ENCODE results near the gene S100B. TPM values are rescaled to one million over a fixed set of nuclear protein-coding genes. Genes with fewer than 3 reads are reported as not detected.

Gene S100B
- total RNA-seq, 1 donor from 2014 or later, result not detected

DNA sequence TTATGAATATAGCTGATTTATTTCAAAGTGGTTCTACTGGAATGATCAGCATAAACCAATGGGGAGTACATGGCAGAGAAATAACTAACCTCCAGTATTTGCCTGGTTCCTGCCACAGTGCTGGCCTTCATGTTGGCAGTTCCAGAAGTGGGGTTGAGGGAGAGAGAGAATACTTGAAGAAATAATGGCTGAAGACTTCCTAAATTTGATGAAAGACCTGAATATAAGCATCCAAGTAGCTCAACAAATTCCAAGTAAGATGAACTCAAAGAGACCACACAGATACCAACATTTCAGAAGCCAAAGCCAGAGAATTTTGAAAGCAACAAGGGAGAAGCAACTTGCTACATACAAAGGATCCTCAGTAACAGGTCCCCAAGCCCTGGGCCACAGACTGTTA, 34.3 kb downstream of the S100B start:
- H3K27me3 Mint-ChIP-seq (ENCODE audit: low read depth), result no peaks in the 10 kb centered on the region
- TF ChIP-seq, protein P1, sequence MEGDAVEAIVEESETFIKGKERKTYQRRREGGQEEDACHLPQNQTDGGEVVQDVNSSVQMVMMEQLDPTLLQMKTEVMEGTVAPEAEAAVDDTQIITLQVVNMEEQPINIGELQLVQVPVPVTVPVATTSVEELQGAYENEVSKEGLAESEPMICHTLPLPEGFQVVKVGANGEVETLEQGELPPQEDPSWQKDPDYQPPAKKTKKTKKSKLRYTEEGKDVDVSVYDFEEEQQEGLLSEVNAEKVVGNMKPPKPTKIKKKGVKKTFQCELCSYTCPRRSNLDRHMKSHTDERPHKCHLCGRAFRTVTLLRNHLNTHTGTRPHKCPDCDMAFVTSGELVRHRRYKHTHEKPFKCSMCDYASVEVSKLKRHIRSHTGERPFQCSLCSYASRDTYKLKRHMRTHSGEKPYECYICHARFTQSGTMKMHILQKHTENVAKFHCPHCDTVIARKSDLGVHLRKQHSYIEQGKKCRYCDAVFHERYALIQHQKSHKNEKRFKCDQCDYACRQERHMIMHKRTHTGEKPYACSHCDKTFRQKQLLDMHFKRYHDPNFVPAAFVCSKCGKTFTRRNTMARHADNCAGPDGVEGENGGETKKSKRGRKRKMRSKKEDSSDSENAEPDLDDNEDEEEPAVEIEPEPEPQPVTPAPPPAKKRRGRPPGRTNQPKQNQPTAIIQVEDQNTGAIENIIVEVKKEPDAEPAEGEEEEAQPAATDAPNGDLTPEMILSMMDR (IDR thresholded peaks at IDR 0.05), result no peak
- peaks cover 3% of the 10 kb centered on the region for H3K4me1 Mint-ChIP-seq (ENCODE audit: low read depth)
- H3K27ac Mint-ChIP-seq (ENCODE audit: unreplicated experiment), result no peak overlapping the region
- H3K4me3 Mint-ChIP-seq (ENCODE audit: unreplicated experiment), result no peak overlapping the region
- peaks cover 16% of the 10 kb centered on the region for H3K9me3 Mint-ChIP-seq (ENCODE audit: low read depth)
- H3K36me3 Mint-ChIP-seq (ENCODE audit: low read depth), result peaks cover 45% of the 10 kb centered on the region
- DNase-seq (ENCODE audit: low spot score), result no peak

DNA sequence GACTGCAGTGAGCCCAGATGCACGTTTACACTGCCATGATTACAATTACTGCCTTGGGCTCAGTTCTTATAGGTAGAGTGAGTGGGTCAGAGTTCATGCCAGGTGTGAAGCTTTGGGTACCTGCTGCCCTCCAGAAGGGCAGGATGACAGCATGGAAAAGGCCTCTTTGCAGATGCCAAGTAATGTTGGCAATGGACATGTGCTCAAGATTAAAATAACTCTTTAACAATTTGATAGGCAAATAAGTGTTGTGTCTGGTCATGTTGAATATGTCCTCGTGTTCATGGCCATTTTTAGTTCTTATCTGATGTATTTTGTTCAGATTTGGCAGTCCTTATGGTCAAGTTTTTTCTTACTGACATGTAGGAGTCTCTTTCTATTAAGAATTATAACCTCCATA, 34.8 kb downstream of the S100B start:
- Mint-ChIP-seq H3K9me3 (ENCODE audit: low read depth) (peaks cover 13% of the 10 kb centered on the region), H3K36me3 (ENCODE audit: low read depth) (peaks cover 43% of the 10 kb centered on the region), H3K4me3 (ENCODE audit: unreplicated experiment) (no peak overlapping the region), H3K27me3 (ENCODE audit: low read depth) (no peaks in the 10 kb centered on the region), H3K27ac (ENCODE audit: unreplicated experiment) (no peak overlapping the region), H3K4me1 (ENCODE audit: low read depth) (peaks cover 3% of the 10 kb centered on the region)
- TF ChIP-seq, protein P1 (IDR thresholded peaks at IDR 0.05), result no peak
- DNase-seq (ENCODE audit: low spot score), result no peak

DNA sequence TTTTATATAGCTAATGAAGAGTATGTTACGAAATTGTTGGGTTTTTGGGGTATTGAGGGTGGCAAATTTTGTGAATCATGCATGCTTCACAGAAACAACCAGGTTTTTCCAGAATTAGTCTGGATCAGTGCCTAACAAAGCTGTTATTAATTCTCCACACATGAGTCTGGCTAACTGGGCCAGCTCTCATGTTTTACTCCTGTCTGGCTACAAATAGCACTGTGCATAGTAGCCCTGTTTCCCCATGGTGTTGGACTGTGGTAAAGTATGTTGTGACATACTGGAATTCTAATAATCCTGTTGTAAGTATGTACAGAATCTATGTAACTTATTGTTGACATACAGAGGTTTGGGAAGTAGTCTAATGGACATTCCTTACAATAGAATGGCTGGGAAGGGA, 35.8 kb downstream of the S100B start:
- DNase-seq (ENCODE audit: low spot score), result no peak
- TF ChIP-seq, protein P1 (IDR thresholded peaks at IDR 0.05), result no peak
- Mint-ChIP-seq H3K36me3 (ENCODE audit: low read depth) (peaks cover 43% of the 10 kb centered on the region), H3K4me1 (ENCODE audit: low read depth) (peaks cover 3% of the 10 kb centered on the region), H3K27me3 (ENCODE audit: low read depth) (no peaks in the 10 kb centered on the region), H3K4me3 (ENCODE audit: unreplicated experiment) (no peak overlapping the region), H3K27ac (ENCODE audit: unreplicated experiment) (no peak overlapping the region), H3K9me3 (ENCODE audit: low read depth) (peaks cover 13% of the 10 kb centered on the region)

DNA sequence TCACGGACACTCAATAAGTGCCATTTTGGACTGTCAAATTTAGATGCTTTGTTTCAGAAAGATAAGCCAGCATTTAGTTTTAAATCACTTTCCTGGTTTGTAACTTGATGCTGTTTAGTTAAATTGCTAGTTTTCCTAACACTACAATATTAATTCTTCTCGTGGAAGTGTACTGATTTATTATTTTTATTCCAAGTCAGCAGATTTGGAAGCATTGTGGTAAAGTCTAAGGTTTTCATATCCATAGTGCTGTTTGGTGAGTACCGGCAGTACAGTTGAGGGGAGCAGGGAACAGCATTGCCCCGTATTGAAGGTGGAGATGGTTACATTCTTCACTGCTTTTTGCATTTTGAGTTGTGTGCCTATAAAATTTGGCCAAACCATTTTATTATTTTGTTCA, 36.3 kb downstream of the S100B start:
- H3K27me3 Mint-ChIP-seq (ENCODE audit: low read depth), result no peaks in the 10 kb centered on the region
- H3K36me3 Mint-ChIP-seq (ENCODE audit: low read depth), result peaks cover 38% of the 10 kb centered on the region
- peaks cover 8% of the 10 kb centered on the region for H3K9me3 Mint-ChIP-seq (ENCODE audit: low read depth)
- peaks cover 3% of the 10 kb centered on the region for H3K4me1 Mint-ChIP-seq (ENCODE audit: low read depth)
- TF ChIP-seq, protein P1 (IDR thresholded peaks at IDR 0.05), result no peak
- no peak overlapping the region for H3K4me3 Mint-ChIP-seq (ENCODE audit: unreplicated experiment)
- DNase-seq (ENCODE audit: low spot score), result no peak
- no peak overlapping the region for H3K27ac Mint-ChIP-seq (ENCODE audit: unreplicated experiment)

DNA sequence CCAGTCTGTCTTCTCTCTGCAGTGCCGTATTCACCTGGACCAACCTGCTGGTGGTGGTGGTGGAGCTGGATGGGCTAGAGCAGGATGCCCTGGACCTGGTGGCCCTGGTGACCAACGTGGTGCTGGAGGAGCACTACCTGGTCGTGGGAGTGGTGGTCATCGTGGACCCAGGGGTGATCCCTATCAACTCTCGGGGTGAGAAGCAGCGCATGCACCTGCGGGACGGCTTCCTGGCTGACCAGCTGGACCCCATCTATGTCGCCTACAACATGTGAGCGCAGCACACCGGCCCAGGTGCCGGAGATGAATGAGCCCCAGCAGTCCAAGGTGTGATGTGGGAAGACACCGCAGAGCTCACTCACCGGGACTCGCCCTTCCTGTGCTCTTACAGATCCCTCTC, 37.5 kb downstream of the S100B start:
- H3K36me3 Mint-ChIP-seq (ENCODE audit: low read depth), result peaks cover 35% of the 10 kb centered on the region
- peaks cover 4% of the 10 kb centered on the region for H3K9me3 Mint-ChIP-seq (ENCODE audit: low read depth)
- no peaks in the 10 kb centered on the region for H3K27me3 Mint-ChIP-seq (ENCODE audit: low read depth)
- TF ChIP-seq, protein P1 (IDR thresholded peaks at IDR 0.05), result no peak
- no peak for DNase-seq (ENCODE audit: low spot score)
- H3K4me3 Mint-ChIP-seq (ENCODE audit: unreplicated experiment), result no peak overlapping the region
- peaks cover 3% of the 10 kb centered on the region for H3K4me1 Mint-ChIP-seq (ENCODE audit: low read depth)
- no peak overlapping the region for H3K27ac Mint-ChIP-seq (ENCODE audit: unreplicated experiment)
